GM10248 (cell line): Measurements from ENCODE around the gene OOSP1.

Experiments used
- CTCF ChIA-PET: fragments of 300-600 bp; sonication (Branson Sonifier 250); formaldehyde crosslinking; extraction: SDS; loops from one replicate; lab custom pipeline; 2021; ENCODE audit warnings: antibody characterized with exemption; lab: Yijun Ruan, JAX
- POLR2A ChIA-PET: fragments of 350-650 bp; sonication (Branson Sonifier 250); formaldehyde crosslinking; extraction: SDS; loops from one replicate; lab custom pipeline; 2020; ENCODE audit warnings: antibody characterized with exemption; lab: Yijun Ruan, JAX
- DNase-seq: peaks from one replicate; pipeline ENCODE4 v3.0.0; 2012; ENCODE audit errors: extremely low spot score
- TF ChIP-seq, protein P1 (sequence below): IDR thresholded peaks from 2 replicates; pipeline ENCODE4 v1.5.1; 2012; ENCODE audit warnings: mild to moderate bottlenecking, low read depth; ENCODE audit errors: extremely low read depth, missing control alignments, control extremely low read depth

OOSP1 gene

DNA sequence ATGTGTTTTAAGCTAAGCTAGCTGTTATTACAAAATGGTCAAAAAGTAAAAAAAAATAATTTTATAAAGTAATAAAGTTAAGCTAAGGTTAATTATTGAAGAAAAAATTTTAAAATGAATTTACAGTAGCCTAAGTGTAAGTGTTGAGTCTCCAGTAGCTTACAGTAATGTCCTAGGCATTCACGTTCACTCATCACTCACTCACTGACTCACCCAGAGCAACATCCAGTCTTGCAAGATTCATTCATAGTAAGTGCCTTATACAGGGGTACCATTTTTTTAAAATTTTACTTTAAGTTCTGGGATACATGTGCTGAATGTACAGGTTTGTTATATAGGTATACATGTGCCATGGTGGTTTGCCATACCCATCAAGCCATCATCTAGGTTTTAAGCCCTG, 67.1 kb downstream of the OOSP1 start:
- POLR2A ChIA-PET: no interaction called here
- TF ChIP-seq, protein P1, sequence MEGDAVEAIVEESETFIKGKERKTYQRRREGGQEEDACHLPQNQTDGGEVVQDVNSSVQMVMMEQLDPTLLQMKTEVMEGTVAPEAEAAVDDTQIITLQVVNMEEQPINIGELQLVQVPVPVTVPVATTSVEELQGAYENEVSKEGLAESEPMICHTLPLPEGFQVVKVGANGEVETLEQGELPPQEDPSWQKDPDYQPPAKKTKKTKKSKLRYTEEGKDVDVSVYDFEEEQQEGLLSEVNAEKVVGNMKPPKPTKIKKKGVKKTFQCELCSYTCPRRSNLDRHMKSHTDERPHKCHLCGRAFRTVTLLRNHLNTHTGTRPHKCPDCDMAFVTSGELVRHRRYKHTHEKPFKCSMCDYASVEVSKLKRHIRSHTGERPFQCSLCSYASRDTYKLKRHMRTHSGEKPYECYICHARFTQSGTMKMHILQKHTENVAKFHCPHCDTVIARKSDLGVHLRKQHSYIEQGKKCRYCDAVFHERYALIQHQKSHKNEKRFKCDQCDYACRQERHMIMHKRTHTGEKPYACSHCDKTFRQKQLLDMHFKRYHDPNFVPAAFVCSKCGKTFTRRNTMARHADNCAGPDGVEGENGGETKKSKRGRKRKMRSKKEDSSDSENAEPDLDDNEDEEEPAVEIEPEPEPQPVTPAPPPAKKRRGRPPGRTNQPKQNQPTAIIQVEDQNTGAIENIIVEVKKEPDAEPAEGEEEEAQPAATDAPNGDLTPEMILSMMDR: no peak
- CTCF ChIA-PET: interaction anchor here (0.9 to 2.0 kb wide), 3 partner anchors 9 to 18 kb away, joined by 3 to 5 read pairs (median 3); no protein-coding TSS in a partner anchor
- no peak for DNase-seq
